Uterus (tissue), 2 donors: ENCODE data around the gene DCP2.

Experiments
- POLR2A ChIP-seq, 2 donors: fragments of 450-650 bp; IDR thresholded peaks; one replicate each; pipeline ENCODE4 v1.6.1; 2016; ENCODE audit warnings: antibody characterized with exemption in 2 of 2, mild to moderate bottlenecking in 1 of 2, moderate library complexity in 1 of 2
- TF ChIP-seq, protein P1 (sequence below), 4 experiments: fragments of 200-600 bp in 2 of 4; fragments of 450-650 bp in 2 of 4; sonication (generic) in 2 of 4; IDR thresholded peaks; one replicate each; pipeline ENCODE4 v1.5.1; 2016 to 2019; ENCODE audit warnings: antibody characterized with exemption in 4 of 4, mild to moderate bottlenecking in 2 of 4, moderate library complexity in 1 of 4

DNA sequence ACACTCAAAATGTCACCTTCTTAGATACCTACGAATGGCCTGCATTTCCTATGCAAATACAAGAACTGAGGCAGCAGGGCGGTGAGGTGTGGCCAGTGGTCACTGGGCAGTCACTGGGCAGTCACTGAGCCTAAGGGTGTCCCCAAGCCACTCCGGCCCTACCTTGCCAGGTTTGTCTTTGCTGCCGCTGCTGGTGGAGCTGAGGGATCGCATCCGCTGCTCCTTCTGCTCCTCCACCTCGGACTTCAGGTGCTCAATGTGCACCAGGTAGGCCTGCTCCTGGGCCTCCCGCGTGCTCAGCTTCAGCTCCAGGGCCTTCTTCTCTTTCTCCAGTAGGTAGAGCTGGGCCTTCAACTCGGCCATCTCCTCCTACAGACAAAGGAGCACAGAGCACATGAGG is 72.3 kb downstream of the DCP2 start:
- no peak for TF ChIP-seq POLR2A (IDR thresholded peaks at IDR 0.05)
- TF ChIP-seq, protein P1, sequence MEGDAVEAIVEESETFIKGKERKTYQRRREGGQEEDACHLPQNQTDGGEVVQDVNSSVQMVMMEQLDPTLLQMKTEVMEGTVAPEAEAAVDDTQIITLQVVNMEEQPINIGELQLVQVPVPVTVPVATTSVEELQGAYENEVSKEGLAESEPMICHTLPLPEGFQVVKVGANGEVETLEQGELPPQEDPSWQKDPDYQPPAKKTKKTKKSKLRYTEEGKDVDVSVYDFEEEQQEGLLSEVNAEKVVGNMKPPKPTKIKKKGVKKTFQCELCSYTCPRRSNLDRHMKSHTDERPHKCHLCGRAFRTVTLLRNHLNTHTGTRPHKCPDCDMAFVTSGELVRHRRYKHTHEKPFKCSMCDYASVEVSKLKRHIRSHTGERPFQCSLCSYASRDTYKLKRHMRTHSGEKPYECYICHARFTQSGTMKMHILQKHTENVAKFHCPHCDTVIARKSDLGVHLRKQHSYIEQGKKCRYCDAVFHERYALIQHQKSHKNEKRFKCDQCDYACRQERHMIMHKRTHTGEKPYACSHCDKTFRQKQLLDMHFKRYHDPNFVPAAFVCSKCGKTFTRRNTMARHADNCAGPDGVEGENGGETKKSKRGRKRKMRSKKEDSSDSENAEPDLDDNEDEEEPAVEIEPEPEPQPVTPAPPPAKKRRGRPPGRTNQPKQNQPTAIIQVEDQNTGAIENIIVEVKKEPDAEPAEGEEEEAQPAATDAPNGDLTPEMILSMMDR (IDR thresholded peaks at IDR 0.05) = no peak
